Stimulated activated CD8-positive, alpha-beta memory T cell treated with anti-CD3 and anti-CD28 coated beads, Interleukin-12 subunit alpha, Interleukin-12 subunit beta, amount 100 ng/mL, for 4 hours (primary cell): ENCODE measurements around the gene CCDC174.

ENCODE experiments used
- DNase-seq: peaks from one replicate; pipeline ENCODE4 v3.0.0-alpha.2; 2020; ENCODE audit warnings: low read depth

The CCDC174 gene

GRCh38 chr3:14701676-14702075, 50.1 kb downstream of the CCDC174 start:
- DNase-seq = no peak

DNA sequence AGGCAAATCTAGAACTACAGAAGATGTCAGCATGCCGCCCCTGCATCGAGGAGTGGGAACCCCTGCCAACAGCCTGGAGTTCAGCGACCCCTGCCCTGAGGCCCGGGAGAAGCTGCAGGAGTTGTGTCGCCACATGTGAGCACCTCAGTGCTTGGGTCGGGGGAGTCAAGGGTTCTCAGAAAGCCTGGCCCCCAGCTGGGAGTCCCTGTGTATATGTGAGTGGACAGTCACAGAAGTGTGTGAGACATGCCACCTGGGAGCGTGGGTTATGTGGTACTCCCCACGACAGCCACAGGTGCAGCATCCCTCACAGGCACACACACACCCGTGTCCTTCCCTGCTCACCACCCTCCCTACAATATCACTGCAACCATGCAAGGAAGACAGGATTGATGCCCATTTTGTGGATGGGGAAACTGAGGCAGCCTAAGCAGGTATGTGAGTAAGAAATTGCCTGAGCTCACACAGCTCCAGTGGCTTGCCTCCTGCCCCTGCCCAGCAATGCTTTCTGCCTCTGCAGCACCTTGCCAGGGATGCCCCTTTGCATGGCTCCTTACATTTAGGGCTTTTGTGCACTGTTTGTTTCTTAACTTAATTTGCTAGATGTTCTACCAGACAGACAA, 51.7 kb downstream of the CCDC174 start:
- no peak for DNase-seq

- no peak for DNase-seq
These were observed 52.2 kb downstream of the CCDC174 start for GRCh38 chr3:14703791-14704190.

GRCh38 chr3:14706096-14706495, 54.5 kb downstream of the CCDC174 start:
- DNase-seq = no peak

GRCh38 chr3:14716591-14716990, 65.0 kb downstream of the CCDC174 start:
- no peak for DNase-seq

DNA sequence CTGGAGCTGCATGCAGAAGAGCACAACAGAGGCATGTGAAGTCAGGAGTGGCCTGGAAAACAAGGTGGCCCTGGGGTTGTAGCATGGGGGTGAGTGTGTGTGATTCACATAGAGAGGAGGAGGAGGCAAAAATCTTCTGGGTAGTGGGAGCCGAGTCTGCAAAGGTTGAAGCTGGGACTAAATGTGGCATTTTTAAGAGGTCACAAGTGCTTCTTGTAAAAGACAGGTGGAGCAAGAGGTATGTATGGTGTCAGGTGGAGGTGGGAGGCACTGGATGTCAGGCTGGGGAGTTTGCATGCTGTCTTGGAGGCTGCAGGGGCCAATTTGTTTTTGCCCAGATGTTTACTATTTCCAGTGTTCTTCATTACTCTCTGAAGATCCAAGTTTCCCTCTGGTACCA, 65.7 kb downstream of the CCDC174 start:
- no peak for DNase-seq

DNA sequence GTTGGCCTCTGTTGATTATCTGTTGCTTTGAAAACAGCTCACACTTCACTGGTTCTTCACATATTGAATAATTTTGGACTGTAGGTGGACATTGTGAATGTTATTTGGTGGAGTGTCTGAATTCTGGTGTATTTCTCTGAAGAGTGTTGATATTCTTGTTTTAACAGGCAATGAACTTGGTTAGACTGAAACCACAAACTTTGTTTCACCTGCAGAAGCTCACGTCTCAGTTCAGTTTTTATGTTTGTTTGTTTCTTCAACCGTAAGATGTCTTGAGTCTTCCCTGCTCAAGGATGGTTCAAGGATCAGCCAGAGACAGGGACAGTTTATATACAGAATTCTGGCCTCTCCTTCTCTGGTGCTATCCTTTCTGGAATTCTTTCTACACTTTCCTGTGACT, 67.0 kb downstream of the CCDC174 start:
- DNase-seq = no peak

GRCh38 chr3:14719006-14719405, 67.4 kb downstream of the CCDC174 start:
- no peak for DNase-seq

- no peak for DNase-seq
These were observed 69.7 kb downstream of the CCDC174 start for GRCh38 chr3:14721126-14721864.
